CD14-positive monocyte (primary cell): ENCODE data around the gene LRRC8A. TPM values are rescaled to one million over a fixed set of nuclear protein-coding genes. Genes with fewer than 3 reads are reported as not detected.

ENCODE experiments used
- DNase-seq, 3 donors: peaks; one replicate each; pipeline ENCODE4 v3.0.0-alpha.2; 2011 to 2022
- H2AFZ ChIP-seq: 2 replicates; pipeline ENCODE4 v1.6.0; 2012; ENCODE audit warnings: mild to moderate bottlenecking, low read depth, low read length, inconsistent platforms; ENCODE audit not compliant: insufficient read depth, poor library complexity, severe bottlenecking
- H3K27ac ChIP-seq, 2 donors: 1 replicate in 1 of 2; 2 replicates in 1 of 2; pipeline ENCODE4 v1.5.1; 2012 to 2013; ENCODE audit warnings: low read length in 2 of 2, control low read depth in 1 of 2, inconsistent platforms in 1 of 2, low read depth in 1 of 2, mild to moderate bottlenecking in 1 of 2
- H3K27me3 ChIP-seq, 2 donors: one replicate each; pipeline versions ENCODE4 v1.6.0 to v1.6.1; 2011 to 2013; ENCODE audit warnings: low read length in 2 of 2; ENCODE audit not compliant: control insufficient read depth in 2 of 2, insufficient read depth in 2 of 2
- H3K36me3 ChIP-seq, 2 donors: replicated peaks in 1 of 2; 1 replicate in 1 of 2; 2 replicates in 1 of 2; pipeline versions ENCODE4 v1.5.1 to v1.6.1; 2012 to 2013; ENCODE audit warnings: low read length in 2 of 2, control low read depth in 1 of 2, inconsistent platforms in 1 of 2, mild to moderate bottlenecking in 1 of 2; ENCODE audit not compliant: insufficient read depth in 2 of 2, control insufficient read depth in 1 of 2
- H3K4me1 ChIP-seq, 2 donors: 1 replicate in 1 of 2; 2 replicates in 1 of 2; pipeline versions ENCODE4 v1.5.1 to v1.6.1; 2012 to 2013; ENCODE audit warnings: low read length in 2 of 2, control low read depth in 1 of 2, inconsistent platforms in 1 of 2, mild to moderate bottlenecking in 1 of 2, moderate library complexity in 1 of 2; ENCODE audit not compliant: insufficient read depth in 2 of 2, control insufficient read depth in 1 of 2
- H3K4me2 ChIP-seq: replicated peaks from 2 replicates; pipeline ENCODE3; 2012; ENCODE audit warnings: low read length, moderate library complexity, mild to moderate bottlenecking; ENCODE audit not compliant: poor library complexity, severe bottlenecking; ENCODE audit errors: extremely low read depth
- H3K4me3 ChIP-seq, 3 experiments: fragments of 200-600 bp in 1 of 3; sonication (generic) in 1 of 3; replicated peaks in 1 of 3; 1 replicate in 2 of 3; 2 replicates in 1 of 3; pipeline ENCODE4 v1.5.1; 2011 to 2013; ENCODE audit warnings: low read length in 3 of 3, mild to moderate bottlenecking in 3 of 3, control low read depth in 2 of 3, low read depth in 2 of 3, inconsistent platforms in 1 of 3, moderate library complexity in 1 of 3
- H3K79me2 ChIP-seq: 2 replicates; pipeline ENCODE4 v1.6.0; 2012; ENCODE audit warnings: mild to moderate bottlenecking, control low read depth, inconsistent platforms, low read length, moderate library complexity; ENCODE audit not compliant: insufficient read depth
- H3K9ac ChIP-seq: 2 replicates; pipeline ENCODE4 v1.6.0; 2017; ENCODE audit warnings: low read length, mild to moderate bottlenecking; ENCODE audit not compliant: insufficient read depth, poor library complexity, severe bottlenecking
- H3K9me3 ChIP-seq, 2 donors: replicated peaks in 1 of 2; 1 replicate in 1 of 2; 2 replicates in 1 of 2; pipeline versions ENCODE4 v1.5.1 to v1.6.1; 2012 to 2013; ENCODE audit warnings: low read length in 2 of 2, control low read depth in 1 of 2; ENCODE audit not compliant: control insufficient read depth in 1 of 2, insufficient read depth in 1 of 2
- H4K20me1 ChIP-seq: 2 replicates; pipeline ENCODE4 v1.6.0; 2012; ENCODE audit warnings: mild to moderate bottlenecking, low read length, control low read depth, moderate library complexity; ENCODE audit not compliant: insufficient read depth
- H3K27ac Mint-ChIP-seq, 7 donors: one replicate each; pipeline ENCODE4 v1.8.0; 2020; ENCODE audit warnings: mild to moderate bottlenecking in 7 of 7, mixed read lengths in 7 of 7, moderate library complexity in 6 of 7, inconsistent platforms in 2 of 7
- H3K27me3 Mint-ChIP-seq, 3 donors: one replicate each; pipeline ENCODE4 v1.8.0; 2021 to 2022; ENCODE audit warnings: low read depth in 3 of 3, mild to moderate bottlenecking in 3 of 3, mixed read lengths in 3 of 3, moderate library complexity in 3 of 3, inconsistent platforms in 1 of 3
- H3K36me3 Mint-ChIP-seq, 2 donors: one replicate each; pipeline ENCODE4 v1.8.0; 2020; ENCODE audit warnings: mixed read lengths in 2 of 2, inconsistent platforms in 1 of 2, mild to moderate bottlenecking in 1 of 2
- H3K4me1 Mint-ChIP-seq: one replicate; pipeline ENCODE4 v1.8.0; 2020; ENCODE audit warnings: mild to moderate bottlenecking, mixed read lengths
- H3K4me3 Mint-ChIP-seq, 2 donors: one replicate each; pipeline ENCODE4 v1.8.0; 2020; ENCODE audit warnings: mild to moderate bottlenecking in 2 of 2, mixed read lengths in 2 of 2, moderate library complexity in 1 of 2
- H3K9me3 Mint-ChIP-seq, 7 donors: one replicate each; pipeline ENCODE4 v1.8.0; 2020 to 2022; ENCODE audit warnings: mixed read lengths in 7 of 7, mild to moderate bottlenecking in 6 of 7, moderate library complexity in 6 of 7, inconsistent platforms in 2 of 7
- WGBS: methylation state at CpG from one replicate; pipeline ENCODE4 v1.1.5; 2013; ENCODE audit warnings: missing lambda C conversion rate; ENCODE audit not compliant: insufficient coverage; 5-methylcytosine and 5-hydroxymethylcytosine counted together
- intact Hi-C, 2 donors: fragments of 100-400 bp; cut with micrococcal nuclease; formaldehyde crosslinking; loops; one replicate each; pipeline versions ENCODE4 v1.15.0 to v1.15.1; 2023
- polyA plus RNA-seq, 3 donors: library from polyadenylated mRNA; depleted of rRNA in 1 of 3; unstranded in 2 of 3; stranded (reverse) in 1 of 3; fragments of 300-500 nt in 2 of 3; fragments of >200 nt in 1 of 3; fragmentation: Illumina TruSeq in 2 of 3; gene quantifications; 1 replicate in 2 of 3; 2 replicates in 1 of 3; pipeline ENCODE4 v1.2.3, GENCODE V29; 2012 to 2021
- TF ChIP-seq, protein P1 (sequence below): fragments of 200-600 bp; IDR thresholded peaks from one replicate; pipeline ENCODE4 v1.8.0; 2022; ENCODE audit warnings: antibody characterized with exemption, mild to moderate bottlenecking

The LRRC8A gene
- polyA plus RNA-seq, 3 donors: 7.8 to 10.8 (median 10.3) TPM

DNA sequence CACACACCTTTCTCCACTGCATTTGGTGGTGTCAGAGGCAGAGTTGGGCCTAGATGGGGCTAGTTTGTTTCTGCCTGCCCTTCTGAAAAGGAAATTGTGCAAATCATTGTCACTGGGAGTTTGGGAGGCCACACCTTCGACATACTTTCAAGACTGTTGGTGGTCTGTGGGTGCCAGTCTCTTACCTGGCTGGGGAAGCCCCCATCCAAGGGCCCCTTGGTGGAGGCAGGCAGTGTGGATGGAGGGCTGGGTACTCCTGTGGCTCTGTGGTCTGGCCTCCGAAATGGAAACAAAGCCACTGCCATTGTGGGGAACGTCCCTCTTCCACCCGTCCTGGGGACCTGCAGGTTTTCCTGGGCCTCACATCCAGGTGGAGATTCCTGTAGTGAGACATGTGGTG is 27.9 kb downstream of the LRRC8A start:
- no peaks in the 10 kb centered on the region for H3K79me2 ChIP-seq
- H3K36me3 Mint-ChIP-seq: peaks cover 47 to 66% of the 10 kb centered on the region in 2 donors
- H3K4me3 Mint-ChIP-seq: no peak overlapping the region
- H3K27ac Mint-ChIP-seq: no peak overlapping the region
- 94% methylated on average over 3 of the region's 4 CpGs for WGBS
- no peak for DNase-seq
- no peak overlapping the region for H3K27ac ChIP-seq
- no peak overlapping the region for H3K9ac ChIP-seq
- H3K27me3 ChIP-seq: no peaks in the 10 kb centered on the region
- H3K9me3 ChIP-seq: no peaks in the 10 kb centered on the region
- intact Hi-C loops: no loop called here
- peaks cover 0 to 3% (median 0%) of the 10 kb centered on the region in 7 donors for H3K9me3 Mint-ChIP-seq
- peaks cover 18% of the 10 kb centered on the region for H4K20me1 ChIP-seq
- peaks cover 41 to 73% of the 10 kb centered on the region in 2 donors for H3K36me3 ChIP-seq
- H3K4me1 Mint-ChIP-seq: no peaks in the 10 kb centered on the region
- H2AFZ ChIP-seq: no peak overlapping the region
- no peak overlapping the region for H3K4me2 ChIP-seq
- TF ChIP-seq, protein P1, sequence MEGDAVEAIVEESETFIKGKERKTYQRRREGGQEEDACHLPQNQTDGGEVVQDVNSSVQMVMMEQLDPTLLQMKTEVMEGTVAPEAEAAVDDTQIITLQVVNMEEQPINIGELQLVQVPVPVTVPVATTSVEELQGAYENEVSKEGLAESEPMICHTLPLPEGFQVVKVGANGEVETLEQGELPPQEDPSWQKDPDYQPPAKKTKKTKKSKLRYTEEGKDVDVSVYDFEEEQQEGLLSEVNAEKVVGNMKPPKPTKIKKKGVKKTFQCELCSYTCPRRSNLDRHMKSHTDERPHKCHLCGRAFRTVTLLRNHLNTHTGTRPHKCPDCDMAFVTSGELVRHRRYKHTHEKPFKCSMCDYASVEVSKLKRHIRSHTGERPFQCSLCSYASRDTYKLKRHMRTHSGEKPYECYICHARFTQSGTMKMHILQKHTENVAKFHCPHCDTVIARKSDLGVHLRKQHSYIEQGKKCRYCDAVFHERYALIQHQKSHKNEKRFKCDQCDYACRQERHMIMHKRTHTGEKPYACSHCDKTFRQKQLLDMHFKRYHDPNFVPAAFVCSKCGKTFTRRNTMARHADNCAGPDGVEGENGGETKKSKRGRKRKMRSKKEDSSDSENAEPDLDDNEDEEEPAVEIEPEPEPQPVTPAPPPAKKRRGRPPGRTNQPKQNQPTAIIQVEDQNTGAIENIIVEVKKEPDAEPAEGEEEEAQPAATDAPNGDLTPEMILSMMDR: no peak
- no peaks in the 10 kb centered on the region for H3K4me1 ChIP-seq
- no peak overlapping the region for H3K4me3 ChIP-seq
- H3K27me3 Mint-ChIP-seq: peaks cover 0 to 12% (median 0%) of the 10 kb centered on the region in 3 donors

DNA sequence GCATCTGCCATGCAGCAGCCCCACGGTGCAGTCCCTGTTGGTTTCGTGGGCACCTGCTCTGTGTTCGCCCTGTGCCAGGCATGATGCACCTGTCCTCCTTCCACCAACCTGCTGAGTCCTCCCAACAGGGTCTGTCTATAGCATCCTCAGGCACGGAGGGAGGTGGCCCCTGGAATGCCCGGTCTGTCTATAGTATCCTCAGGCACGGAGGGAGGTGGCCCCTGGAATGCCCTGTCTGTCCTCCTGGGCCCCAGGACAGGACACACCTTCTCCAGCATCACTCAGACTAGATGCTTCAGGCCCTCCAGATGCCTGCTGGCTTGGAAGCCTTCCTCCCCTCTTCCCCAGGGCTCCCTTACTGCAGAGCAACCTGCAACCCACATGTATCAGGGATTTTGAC is 29.0 kb downstream of the LRRC8A start:
- no peak overlapping the region for H3K4me3 Mint-ChIP-seq
- TF ChIP-seq, protein P1: no peak
- Histone ChIP-seq H3K9me3 (no peaks in the 10 kb centered on the region), H3K9ac (no peak overlapping the region), H3K4me1 (no peaks in the 10 kb centered on the region), H3K79me2 (no peaks in the 10 kb centered on the region), H3K36me3 (peaks cover 45 to 82% of the 10 kb centered on the region in 2 donors), H3K4me3 (no peak overlapping the region), H3K27ac (no peak overlapping the region), H3K27me3 (no peaks in the 10 kb centered on the region), H4K20me1 (peaks cover 19% of the 10 kb centered on the region), H2AFZ (no peak overlapping the region), H3K4me2 (no peak overlapping the region)
- intact Hi-C loops: no loop called here
- peaks cover 0 to 12% (median 0%) of the 10 kb centered on the region in 3 donors for H3K27me3 Mint-ChIP-seq
- WGBS: 100% methylated on average over 6 of the region's 6 CpGs
- peaks cover 0 to 3% (median 0%) of the 10 kb centered on the region in 7 donors for H3K9me3 Mint-ChIP-seq
- peak overlapping the region in 2 of 7 donors; percentile 10 to 54 for H3K27ac Mint-ChIP-seq
- no peak for DNase-seq
- peaks cover 53 to 72% of the 10 kb centered on the region in 2 donors for H3K36me3 Mint-ChIP-seq
- no peaks in the 10 kb centered on the region for H3K4me1 Mint-ChIP-seq
